Ramos (cell line): ENCODE results near the gene MAN2A1.
"Not testable (repeated sequence)": the region's sequence is repeated elsewhere in the genome, so short reads cannot be mapped to it uniquely, and the experiment has no call there.

ENCODE experiments used
- in situ Hi-C: fragments of 300-500 bp; cut with MboI; formaldehyde crosslinking; loops from one replicate; pipeline ENCODE4 v1.14.3; 2022; ENCODE audit warnings: low sequenced_read_pairs; ENCODE audit not compliant: unreplicated experiment

Gene MAN2A1

GRCh38 chr5:109743041-109743531, 53.4 kb downstream of the MAN2A1 start:
- in situ Hi-C loops, result no loop called here

- in situ Hi-C loops, result no loop called here
Measured at GRCh38 chr5:109743770-109744212, 54.1 kb downstream of the MAN2A1 start.

- in situ Hi-C loops, result no loop called here
Measured at GRCh38 chr5:109744261-109744660, 54.5 kb downstream of the MAN2A1 start.

- in situ Hi-C loops, result no loop called here
Measured at GRCh38 chr5:109748546-109748945, 58.8 kb downstream of the MAN2A1 start.

- in situ Hi-C loops, result no loop called here
Measured at GRCh38 chr5:109750463-109750862, 60.7 kb downstream of the MAN2A1 start.

- in situ Hi-C loops, result no loop called here
Measured at GRCh38 chr5:109753279-109753678, 63.6 kb downstream of the MAN2A1 start.

GRCh38 chr5:109754319-109754718, 64.6 kb downstream of the MAN2A1 start:
- in situ Hi-C loops, result no loop called here

GRCh38 chr5:109755761-109756160, 66.0 kb downstream of the MAN2A1 start:
- in situ Hi-C loops, result no loop called here

GRCh38 chr5:109756543-109757185, 66.9 kb downstream of the MAN2A1 start:
- in situ Hi-C loops, result no loop called here

- in situ Hi-C loops, result no loop called here
Measured at GRCh38 chr5:109757490-109757889, 67.8 kb downstream of the MAN2A1 start.

- in situ Hi-C loops, result no loop called here
Measured at GRCh38 chr5:109759306-109759705, 69.6 kb downstream of the MAN2A1 start.

GRCh38 chr5:109760130-109760529, 70.4 kb downstream of the MAN2A1 start:
- in situ Hi-C loops, result not testable (repeated sequence)

GRCh38 chr5:109762821-109763220, 73.1 kb downstream of the MAN2A1 start:
- in situ Hi-C loops, result no loop called here

GRCh38 chr5:109767184-109767995, 77.7 kb downstream of the MAN2A1 start:
- in situ Hi-C loops, result no loop called here

GRCh38 chr5:109767997-109768396, 78.3 kb downstream of the MAN2A1 start:
- in situ Hi-C loops, result no loop called here

GRCh38 chr5:109769597-109770291, 80.0 kb downstream of the MAN2A1 start:
- in situ Hi-C loops, result no loop called here

GRCh38 chr5:109775130-109775529, 85.4 kb downstream of the MAN2A1 start:
- in situ Hi-C loops, result no loop called here

GRCh38 chr5:109779036-109779735, 89.5 kb downstream of the MAN2A1 start:
- in situ Hi-C loops, result no loop called here

GRCh38 chr5:109784687-109785086, 95.0 kb downstream of the MAN2A1 start:
- in situ Hi-C loops, result no loop called here

- in situ Hi-C loops, result no loop called here
Measured at GRCh38 chr5:109786206-109786855, 96.6 kb downstream of the MAN2A1 start.
